Measurements from ENCODE around the gene IQGAP3. TPM values are rescaled to one million over a fixed set of nuclear protein-coding genes. Genes with fewer than 3 reads are reported as not detected.
A peak's percentile ranks its signal among the peaks of the same experiment; 100 is the strongest.

IQGAP3 gene
- total RNA-seq, 4 donors from 2014 or later = 0.06 to 1.1 (median 0.50) TPM; not detected in 1

GRCh38 chr1:156577550-156577949, 5.2 kb upstream of the IQGAP3 start:
- H3K27ac ChIP-seq (replicated peaks in 1 of 4) = no peak overlapping the region
- TF ChIP-seq CTCF (IDR thresholded peaks at IDR 0.05) = no peak
- no peak for TF ChIP-seq POLR2AphosphoS5 (IDR thresholded peaks at IDR 0.05)
- TF ChIP-seq POLR2A (IDR thresholded peaks at IDR 0.05; ENCODE audit: low read depth) = no peak
- no peak for TF ChIP-seq EP300 (IDR thresholded peaks at IDR 0.05)
- no peaks in the 10 kb centered on the region for H3K36me3 ChIP-seq
- peaks cover 0 to 3% (median 2%) of the 10 kb centered on the region in 4 donors for H3K4me1 ChIP-seq
- no peak for DNase-seq (ENCODE audit: extremely low spot score)
- H3K4me3 ChIP-seq = no peak overlapping the region
- intact Hi-C loops (cut with DNase I) = no loop called here
- no peaks in the 10 kb centered on the region for H3K9me3 ChIP-seq
- H3K27me3 ChIP-seq = no peaks in the 10 kb centered on the region
- 93% methylated on average over 3 of the region's 3 CpGs for WGBS

GRCh38 chr1:156574039-156574633, 1.8 kb upstream of the IQGAP3 start:
- H3K9me3 ChIP-seq = no peaks in the 10 kb centered on the region
- peaks cover 0 to 8% (median 0%) of the 10 kb centered on the region in 4 donors for H3K27me3 ChIP-seq
- DNase-seq (ENCODE audit: extremely low spot score) = no peak
- TF ChIP-seq CTCF (IDR thresholded peaks at IDR 0.05) = no peak
- TF ChIP-seq EP300 (IDR thresholded peaks at IDR 0.05) = no peak
- no peak for TF ChIP-seq POLR2A (IDR thresholded peaks at IDR 0.05; ENCODE audit: low read depth)
- no peak for TF ChIP-seq POLR2AphosphoS5 (IDR thresholded peaks at IDR 0.05)
- intact Hi-C loops (cut with DNase I) = loop anchor here (5.0 kb wide), 1 partner anchor 57 kb away; no protein-coding TSS in a partner anchor
- H3K36me3 ChIP-seq = no peaks in the 10 kb centered on the region
- H3K4me3 ChIP-seq = no peak overlapping the region
- H3K27ac ChIP-seq (replicated peaks in 1 of 4) = no peak overlapping the region
- WGBS = 30% methylated on average over 2 of the region's 2 CpGs
- H3K4me1 ChIP-seq = peaks cover 7 to 17% (median 13%) of the 10 kb centered on the region in 4 donors

GRCh38 chr1:156572663-156573018, 276 bp upstream of the IQGAP3 start:
- Histone ChIP-seq H3K4me1 (peaks cover 7 to 17% (median 13%) of the 10 kb centered on the region in 4 donors), H3K36me3 (no peaks in the 10 kb centered on the region), H3K27me3 (peaks cover 0 to 8% (median 0%) of the 10 kb centered on the region in 4 donors), H3K27ac (replicated peaks in 1 of 4) (no peak overlapping the region), H3K4me3 (peak overlapping the region; percentile 44 to 57 (median 49)), H3K9me3 (no peaks in the 10 kb centered on the region)
- DNase-seq (ENCODE audit: extremely low spot score) = no peak
- 30% methylated on average over 10 of the region's 10 CpGs for WGBS
- TF ChIP-seq CTCF (IDR thresholded peaks at IDR 0.05) (no peak), POLR2AphosphoS5 (IDR thresholded peaks at IDR 0.05) (no peak), EP300 (IDR thresholded peaks at IDR 0.05) (no peak), POLR2A (IDR thresholded peaks at IDR 0.05; ENCODE audit: low read depth) (no peak)
- intact Hi-C loops (cut with DNase I) = loop anchor here (5.0 kb wide), 1 partner anchor 55 kb away; no protein-coding TSS in a partner anchor

- Histone ChIP-seq H3K36me3 (no peaks in the 10 kb centered on the region), H3K9me3 (no peaks in the 10 kb centered on the region), H3K4me1 (peaks cover 7 to 17% (median 13%) of the 10 kb centered on the region in 4 donors), H3K27ac (replicated peaks in 1 of 4) (no peak overlapping the region), H3K4me3 (no peak overlapping the region), H3K27me3 (peaks cover 0 to 8% (median 0%) of the 10 kb centered on the region in 4 donors)
- intact Hi-C loops (cut with DNase I) = loop anchor here (5.0 kb wide), 1 partner anchor 54 kb away; no protein-coding TSS in a partner anchor
- no peak for DNase-seq (ENCODE audit: extremely low spot score)
- WGBS = 8% methylated on average over 4 of the region's 4 CpGs
- TF ChIP-seq CTCF (IDR thresholded peaks at IDR 0.05) (no peak), POLR2AphosphoS5 (IDR thresholded peaks at IDR 0.05) (no peak), EP300 (IDR thresholded peaks at IDR 0.05) (no peak), POLR2A (IDR thresholded peaks at IDR 0.05; ENCODE audit: low read depth) (no peak)
Observed at GRCh38 chr1:156571261-156571852, 1.0 kb downstream of the IQGAP3 start.

Measured in esophagus muscularis mucosa (tissue), 4 donors.